Cardiac fibroblast (primary cell): ENCODE data around the gene ERCC1.

ENCODE experiments used
- DNase-seq, 2 donors: peaks; one replicate each; pipeline versions ENCODE4 v3.0.0 to v3.0.0-alpha.2; 2010; ENCODE audit warnings: low read depth in 2 of 2
- H3K4me3 ChIP-seq, 2 donors: replicated peaks in 1 of 2; 1 replicate in 1 of 2; 2 replicates in 1 of 2; pipeline ENCODE4 v1.5.1; 2011; ENCODE audit warnings: low read depth in 2 of 2, low read length in 2 of 2, mild to moderate bottlenecking in 2 of 2, moderate library complexity in 1 of 2
- CTCF ChIP-seq: IDR thresholded peaks from one replicate; pipeline ENCODE4 v1.5.1; 2011; ENCODE audit warnings: low read depth, mild to moderate bottlenecking, low read length, inconsistent platforms

ERCC1 gene

DNA sequence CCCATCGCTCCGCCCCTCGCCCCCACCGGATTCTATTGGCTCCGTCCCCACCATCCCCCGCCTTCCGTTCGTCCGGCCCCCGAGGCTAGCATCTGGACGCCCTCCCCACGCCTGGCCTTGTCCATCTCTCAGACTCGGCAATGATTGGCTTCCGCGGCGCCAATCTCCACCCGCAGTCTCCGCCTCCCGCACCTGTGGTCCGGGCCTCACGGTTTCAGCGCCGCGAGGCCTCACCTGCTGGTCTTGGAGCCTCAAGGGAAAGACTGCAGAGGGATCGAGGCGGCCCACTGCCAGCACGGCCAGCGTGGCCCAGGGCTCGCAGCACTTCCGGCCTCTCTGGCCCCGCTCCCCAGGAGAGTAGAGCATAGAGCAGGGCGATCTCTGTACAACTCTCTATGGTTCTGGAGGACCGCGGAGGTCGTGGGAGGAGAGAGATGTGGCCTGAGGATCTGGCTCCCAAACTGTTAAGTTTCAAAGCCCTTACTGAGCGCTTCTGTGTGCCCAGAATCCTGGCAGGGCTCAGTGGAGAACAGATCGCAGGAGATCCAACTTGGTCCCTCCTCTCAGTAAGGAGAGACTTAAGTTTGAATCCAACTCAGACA is at the start of gene ERCC1:
ERCC1 (minus strand) TSS at position 329 of the 602 bp plus-strand sequence. CDS start 543 bp downstream, outside the sequence.
- peak within 1 kb of the TSS; percentile 65 to 77 for H3K4me3 ChIP-seq
- TF ChIP-seq CTCF: no peak
- peak; percentile 97 for DNase-seq

- TF ChIP-seq CTCF: no peak
- no peak overlapping the region for H3K4me3 ChIP-seq
- DNase-seq: no peak
Measured at GRCh38 chr19:45473367-45473681, 49.6 kb upstream of the ERCC1 start.

- DNase-seq: peak in 1 of 2 donors; percentile 57
- no peak for TF ChIP-seq CTCF
- peak overlapping the region in 1 of 2 donors; percentile 24 for H3K4me3 ChIP-seq
Measured at GRCh38 chr19:45472563-45473366, 49.0 kb upstream of the ERCC1 start.

GRCh38 chr19:45471931-45472562 is 48.3 kb upstream of the ERCC1 start:
- DNase-seq: peak in 1 of 2 donors; percentile 50
- peak overlapping the region in 1 of 2 donors; percentile 24 for H3K4me3 ChIP-seq
- no peak for TF ChIP-seq CTCF

- no peak overlapping the region for H3K4me3 ChIP-seq
- DNase-seq: peak in 1 of 2 donors; percentile 57
- TF ChIP-seq CTCF: no peak
Measured at GRCh38 chr19:45471111-45471930, 47.6 kb upstream of the ERCC1 start.

- no peak overlapping the region for H3K4me3 ChIP-seq
- peak in 1 of 2 donors; percentile 36 for DNase-seq
- no peak for TF ChIP-seq CTCF
Measured at GRCh38 chr19:45470762-45471081, 47.0 kb upstream of the ERCC1 start.
